ENCODE data around the gene LYPD6B. TPM values are rescaled to one million over a fixed set of nuclear protein-coding genes. Genes with fewer than 3 reads are reported as not detected.

LYPD6B gene
- total RNA-seq, 1 experiment from 2014 or later: not detected

- BruUV-seq (replicated peaks): no TSS peak
- DNase-seq (ENCODE audit: low spot score): no peak
- intact Hi-C loops (cut with micrococcal nuclease; ENCODE audit: unreplicated experiment): no loop called here
- Histone ChIP-seq H3K36me3 (ENCODE audit: insufficient read depth, low read length, poor library complexity, severe bottlenecking) (no peaks in the 10 kb centered on the region), H3K9me3 (ENCODE audit: low read depth, low read length, poor library complexity, severe bottlenecking) (no peaks in the 10 kb centered on the region), H3K4me3 (ENCODE audit: low read depth, low read length, poor library complexity, severe bottlenecking) (no peak overlapping the region), H3K27ac (ENCODE audit: low read depth, low read length, poor library complexity, severe bottlenecking) (no peak overlapping the region), H3K27me3 (replicated peaks; ENCODE audit: insufficient read depth, low read depth, low read length, poor library complexity) (no peaks in the 10 kb centered on the region), H3K4me1 (ENCODE audit: insufficient read depth, low read length, poor library complexity, severe bottlenecking) (peaks cover 5% of the 10 kb centered on the region)
- POLR2A ChIA-PET (ENCODE audit: low non-redundant PET): no interaction called here
- no peak for TF ChIP-seq CTCF (conservative IDR thresholded peaks at IDR 0.05; ENCODE audit: low read depth, low read length)
- CTCF ChIA-PET: no interaction called here
Observed at GRCh38 chr2:149089068-149089467, 50.6 kb downstream of the LYPD6B start.

GRCh38 chr2:149090706-149091105, 52.2 kb downstream of the LYPD6B start:
- no TSS peak for BruUV-seq (replicated peaks)
- Histone ChIP-seq H3K27me3 (replicated peaks; ENCODE audit: insufficient read depth, low read depth, low read length, poor library complexity) (no peaks in the 10 kb centered on the region), H3K36me3 (ENCODE audit: insufficient read depth, low read length, poor library complexity, severe bottlenecking) (no peaks in the 10 kb centered on the region), H3K9me3 (ENCODE audit: low read depth, low read length, poor library complexity, severe bottlenecking) (no peaks in the 10 kb centered on the region), H3K27ac (ENCODE audit: low read depth, low read length, poor library complexity, severe bottlenecking) (no peak overlapping the region), H3K4me3 (ENCODE audit: low read depth, low read length, poor library complexity, severe bottlenecking) (no peak overlapping the region), H3K4me1 (ENCODE audit: insufficient read depth, low read length, poor library complexity, severe bottlenecking) (peaks cover 14% of the 10 kb centered on the region)
- TF ChIP-seq EZH2 (IDR thresholded peaks at IDR 0.05; ENCODE audit: borderline replicate concordance, low read depth, low read length, poor library complexity, severe bottlenecking): no peak
- POLR2A ChIA-PET (ENCODE audit: low non-redundant PET): no interaction called here
- CTCF ChIA-PET: no interaction called here
- no peak for DNase-seq (ENCODE audit: low spot score)
- intact Hi-C loops (cut with micrococcal nuclease; ENCODE audit: unreplicated experiment): no loop called here

- H3K4me1 ChIP-seq (ENCODE audit: insufficient read depth, low read length, poor library complexity, severe bottlenecking): peaks cover 14% of the 10 kb centered on the region
- H3K27me3 ChIP-seq (replicated peaks; ENCODE audit: insufficient read depth, low read depth, low read length, poor library complexity): no peaks in the 10 kb centered on the region
- no peak overlapping the region for H3K27ac ChIP-seq (ENCODE audit: low read depth, low read length, poor library complexity, severe bottlenecking)
- H3K9me3 ChIP-seq (ENCODE audit: low read depth, low read length, poor library complexity, severe bottlenecking): no peaks in the 10 kb centered on the region
- H3K4me3 ChIP-seq (ENCODE audit: low read depth, low read length, poor library complexity, severe bottlenecking): no peak overlapping the region
- ChIA-PET POLR2A (ENCODE audit: low non-redundant PET) (no interaction called here), CTCF (no interaction called here)
- H3K36me3 ChIP-seq (ENCODE audit: insufficient read depth, low read length, poor library complexity, severe bottlenecking): no peaks in the 10 kb centered on the region
- BruUV-seq (replicated peaks): no TSS peak
- intact Hi-C loops (cut with micrococcal nuclease; ENCODE audit: unreplicated experiment): no loop called here
- no peak for DNase-seq (ENCODE audit: low spot score)
- TF ChIP-seq EZH2 (IDR thresholded peaks at IDR 0.05; ENCODE audit: borderline replicate concordance, low read depth, low read length, poor library complexity, severe bottlenecking) (no peak), CTCF (conservative IDR thresholded peaks at IDR 0.05; ENCODE audit: low read depth, low read length) (no peak)
Observed at GRCh38 chr2:149093579-149093978, 55.1 kb downstream of the LYPD6B start.

- intact Hi-C loops (cut with micrococcal nuclease; ENCODE audit: unreplicated experiment): no loop called here
- H3K4me3 ChIP-seq (ENCODE audit: low read depth, low read length, poor library complexity, severe bottlenecking): no peak overlapping the region
- peak; percentile 75 for DNase-seq (ENCODE audit: low spot score)
- H3K9me3 ChIP-seq (ENCODE audit: low read depth, low read length, poor library complexity, severe bottlenecking): no peaks in the 10 kb centered on the region
- no peaks in the 10 kb centered on the region for H3K36me3 ChIP-seq (ENCODE audit: insufficient read depth, low read length, poor library complexity, severe bottlenecking)
- BruUV-seq (replicated peaks): no TSS peak
- H3K27ac ChIP-seq (ENCODE audit: low read depth, low read length, poor library complexity, severe bottlenecking): no peak overlapping the region
- H3K27me3 ChIP-seq (replicated peaks; ENCODE audit: insufficient read depth, low read depth, low read length, poor library complexity): no peaks in the 10 kb centered on the region
- H3K4me1 ChIP-seq (ENCODE audit: insufficient read depth, low read length, poor library complexity, severe bottlenecking): peaks cover 14% of the 10 kb centered on the region
- CTCF ChIA-PET: no interaction called here
- TF ChIP-seq EZH2 (IDR thresholded peaks at IDR 0.05; ENCODE audit: borderline replicate concordance, low read depth, low read length, poor library complexity, severe bottlenecking) (no peak), CTCF (conservative IDR thresholded peaks at IDR 0.05; ENCODE audit: low read depth, low read length) (no peak)
- POLR2A ChIA-PET (ENCODE audit: low non-redundant PET): no interaction called here
Observed at GRCh38 chr2:149094217-149095015, 55.9 kb downstream of the LYPD6B start.

Data from A673 (cell line).